ENCODE results near the gene FKBP7. TPM values are rescaled to one million over a fixed set of nuclear protein-coding genes. Genes with fewer than 3 reads are reported as not detected.

Gene FKBP7
- total RNA-seq, 2 experiments from 2014 or later = 8.3 to 8.5 TPM

DNA sequence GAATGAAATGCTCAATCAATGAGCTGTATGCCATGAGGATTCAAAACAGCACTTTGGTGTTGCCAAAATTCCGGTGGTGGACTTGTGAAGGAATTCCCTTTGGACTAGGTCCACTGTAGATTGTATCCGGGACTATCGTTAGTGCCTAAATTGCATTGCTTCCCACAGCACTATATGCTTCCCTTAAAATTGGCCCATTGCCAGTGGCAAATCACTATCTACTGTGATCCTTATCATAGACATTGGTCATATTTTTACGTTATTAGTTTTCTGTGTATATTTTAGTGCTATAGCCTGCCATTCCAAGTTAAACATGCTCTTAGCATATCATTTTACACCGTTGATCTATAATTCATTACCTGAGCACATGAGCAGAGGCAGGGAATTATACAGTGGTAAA lies 25.5 kb downstream of the FKBP7 start:
- CTCF ChIA-PET (ENCODE audit: unreplicated experiment) = no interaction called here
- no peak overlapping the region for H2AFZ ChIP-seq (ENCODE audit: low read length)
- POLR2A ChIA-PET = interaction anchor here (1.1 kb wide), 1 partner anchor 16 kb away, joined by 3 read pairs; no protein-coding TSS in a partner anchor

DNA sequence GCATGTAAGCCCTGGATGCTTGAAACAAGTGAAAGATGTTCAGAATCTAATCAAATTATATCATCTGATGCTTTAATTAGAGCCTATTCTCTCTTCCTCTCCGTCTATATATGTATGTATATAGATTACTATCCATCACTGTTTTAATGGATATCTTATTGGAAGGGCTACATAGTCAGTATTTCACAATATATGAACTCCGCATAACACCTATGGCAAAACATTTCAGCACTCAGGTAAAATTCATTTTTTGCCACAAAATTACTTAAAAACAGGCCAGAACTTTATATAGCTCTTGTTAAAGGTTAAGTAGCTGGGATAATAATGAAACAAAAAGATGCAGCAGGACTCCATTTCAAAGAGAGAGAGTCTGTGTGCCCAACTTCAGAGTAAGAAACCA lies 26.1 kb downstream of the FKBP7 start:
- no peaks in the 10 kb centered on the region for H3K9me2 ChIP-seq (ENCODE audit: insufficient read depth, low read length)
- H3K9me3 ChIP-seq (ENCODE audit: low read length) = no peaks in the 10 kb centered on the region
- H3K4me2 ChIP-seq (ENCODE audit: low read length) = no peak overlapping the region
- no peak overlapping the region for H3K4me3 ChIP-seq (ENCODE audit: low read depth, low read length, poor library complexity, severe bottlenecking)
- no peak overlapping the region for H3K27ac ChIP-seq (ENCODE audit: low read depth, low read length, poor library complexity, severe bottlenecking)
- H2AFZ ChIP-seq (ENCODE audit: low read length) = no peak overlapping the region
- H3K79me2 ChIP-seq (ENCODE audit: insufficient read depth, low read depth, low read length) = peaks cover 29% of the 10 kb centered on the region
- no peak for DNase-seq (ENCODE audit: low spot score)
- intact Hi-C loops (cut with micrococcal nuclease; ENCODE audit: unreplicated experiment) = loop anchor here (10.0 kb wide), 1 partner anchor 1188 kb away; the partner anchor contains the start of gene NFE2L2
- POLR2A ChIA-PET = interaction anchor here (0.7 kb wide), 1 partner anchor 1397 kb away, joined by 3 read pairs; no protein-coding TSS in a partner anchor
- peaks cover 23% of the 10 kb centered on the region for H3K4me1 ChIP-seq (ENCODE audit: insufficient read depth, low read length, poor library complexity, severe bottlenecking)
- peaks cover 8% of the 10 kb centered on the region; the same call in 1 of the 2 replicates for H4K20me1 ChIP-seq (ENCODE audit: insufficient read depth, low read length)
- BruUV-seq (replicated peaks) = no TSS peak
- TF ChIP-seq, protein P1, sequence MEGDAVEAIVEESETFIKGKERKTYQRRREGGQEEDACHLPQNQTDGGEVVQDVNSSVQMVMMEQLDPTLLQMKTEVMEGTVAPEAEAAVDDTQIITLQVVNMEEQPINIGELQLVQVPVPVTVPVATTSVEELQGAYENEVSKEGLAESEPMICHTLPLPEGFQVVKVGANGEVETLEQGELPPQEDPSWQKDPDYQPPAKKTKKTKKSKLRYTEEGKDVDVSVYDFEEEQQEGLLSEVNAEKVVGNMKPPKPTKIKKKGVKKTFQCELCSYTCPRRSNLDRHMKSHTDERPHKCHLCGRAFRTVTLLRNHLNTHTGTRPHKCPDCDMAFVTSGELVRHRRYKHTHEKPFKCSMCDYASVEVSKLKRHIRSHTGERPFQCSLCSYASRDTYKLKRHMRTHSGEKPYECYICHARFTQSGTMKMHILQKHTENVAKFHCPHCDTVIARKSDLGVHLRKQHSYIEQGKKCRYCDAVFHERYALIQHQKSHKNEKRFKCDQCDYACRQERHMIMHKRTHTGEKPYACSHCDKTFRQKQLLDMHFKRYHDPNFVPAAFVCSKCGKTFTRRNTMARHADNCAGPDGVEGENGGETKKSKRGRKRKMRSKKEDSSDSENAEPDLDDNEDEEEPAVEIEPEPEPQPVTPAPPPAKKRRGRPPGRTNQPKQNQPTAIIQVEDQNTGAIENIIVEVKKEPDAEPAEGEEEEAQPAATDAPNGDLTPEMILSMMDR (conservative IDR thresholded peaks at IDR 0.05; ENCODE audit: low read length) = no peak
- TF ChIP-seq EZH2phosphoT487 (IDR thresholded peaks at IDR 0.05; ENCODE audit: borderline replicate concordance, low read depth, low read length) = no peak
- CTCF ChIA-PET (ENCODE audit: unreplicated experiment) = no interaction called here
- peaks cover 15% of the 10 kb centered on the region for H3K36me3 ChIP-seq (ENCODE audit: insufficient read depth, low read length)

More for the DNA sequence above, 25.5 kb downstream of the FKBP7 start:
- TF ChIP-seq, protein P1 (conservative IDR thresholded peaks at IDR 0.05; ENCODE audit: low read length) = no peak
- TF ChIP-seq EZH2phosphoT487 (IDR thresholded peaks at IDR 0.05; ENCODE audit: borderline replicate concordance, low read depth, low read length) = no peak
- H3K4me3 ChIP-seq (ENCODE audit: low read depth, low read length, poor library complexity, severe bottlenecking) = no peak overlapping the region
- intact Hi-C loops (cut with micrococcal nuclease; ENCODE audit: unreplicated experiment) = loop anchor here (10.0 kb wide), 1 partner anchor 1188 kb away; the partner anchor contains the start of gene NFE2L2
- H3K4me1 ChIP-seq (ENCODE audit: insufficient read depth, low read length, poor library complexity, severe bottlenecking) = peaks cover 22% of the 10 kb centered on the region
- H3K79me2 ChIP-seq (ENCODE audit: insufficient read depth, low read depth, low read length) = peaks cover 24% of the 10 kb centered on the region
- no TSS peak for BruUV-seq (replicated peaks)
- H3K9me2 ChIP-seq (ENCODE audit: insufficient read depth, low read length) = no peaks in the 10 kb centered on the region
- H3K27ac ChIP-seq (ENCODE audit: low read depth, low read length, poor library complexity, severe bottlenecking) = no peak overlapping the region
- no peaks in the 10 kb centered on the region for H3K9me3 ChIP-seq (ENCODE audit: low read length)
- H3K36me3 ChIP-seq (ENCODE audit: insufficient read depth, low read length) = peaks cover 12% of the 10 kb centered on the region
- H4K20me1 ChIP-seq (ENCODE audit: insufficient read depth, low read length) = peaks cover 8% of the 10 kb centered on the region; the same call in 1 of the 2 replicates
- no peak for DNase-seq (ENCODE audit: low spot score)
- H3K4me2 ChIP-seq (ENCODE audit: low read length) = no peak overlapping the region

Measured in OCI-LY7 (cell line).